Testis (tissue), 2 donors: ENCODE data around the gene GPC4.

Source experiments
- POLR2A ChIP-seq: fragments of 450-650 bp; IDR thresholded peaks from one replicate; pipeline ENCODE4 v1.6.1; 2017; ENCODE audit warnings: antibody characterized with exemption, mild to moderate bottlenecking, moderate library complexity
- TF ChIP-seq, protein P1 (sequence below), 3 experiments: fragments of 450-650 bp in 2 of 3; fragments of 200-600 bp in 1 of 3; sonication (generic) in 1 of 3; IDR thresholded peaks; one replicate each; pipeline ENCODE4 v1.5.1; 2016 to 2019; ENCODE audit warnings: antibody characterized with exemption in 3 of 3, mild to moderate bottlenecking in 2 of 3, moderate library complexity in 1 of 3

DNA sequence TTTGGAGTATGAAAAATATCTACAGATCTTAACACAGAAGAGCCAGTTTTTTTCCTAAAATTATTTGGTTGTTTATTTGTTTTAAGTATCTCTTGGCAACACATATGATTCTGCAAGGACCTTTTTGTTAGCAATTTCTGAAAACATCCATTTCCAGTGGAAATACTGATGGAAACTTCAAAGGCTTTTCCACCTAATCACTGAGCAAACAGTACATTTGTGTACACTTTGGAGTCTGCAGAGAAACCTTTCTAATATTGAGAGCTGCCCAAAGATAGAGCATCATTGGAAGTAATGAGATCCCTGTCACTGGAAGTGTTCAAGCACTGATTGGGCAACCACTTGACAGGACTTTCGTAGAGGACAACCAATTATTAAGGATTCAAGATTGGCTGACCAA lies 127.4 kb downstream of the GPC4 start:
- TF ChIP-seq, protein P1, sequence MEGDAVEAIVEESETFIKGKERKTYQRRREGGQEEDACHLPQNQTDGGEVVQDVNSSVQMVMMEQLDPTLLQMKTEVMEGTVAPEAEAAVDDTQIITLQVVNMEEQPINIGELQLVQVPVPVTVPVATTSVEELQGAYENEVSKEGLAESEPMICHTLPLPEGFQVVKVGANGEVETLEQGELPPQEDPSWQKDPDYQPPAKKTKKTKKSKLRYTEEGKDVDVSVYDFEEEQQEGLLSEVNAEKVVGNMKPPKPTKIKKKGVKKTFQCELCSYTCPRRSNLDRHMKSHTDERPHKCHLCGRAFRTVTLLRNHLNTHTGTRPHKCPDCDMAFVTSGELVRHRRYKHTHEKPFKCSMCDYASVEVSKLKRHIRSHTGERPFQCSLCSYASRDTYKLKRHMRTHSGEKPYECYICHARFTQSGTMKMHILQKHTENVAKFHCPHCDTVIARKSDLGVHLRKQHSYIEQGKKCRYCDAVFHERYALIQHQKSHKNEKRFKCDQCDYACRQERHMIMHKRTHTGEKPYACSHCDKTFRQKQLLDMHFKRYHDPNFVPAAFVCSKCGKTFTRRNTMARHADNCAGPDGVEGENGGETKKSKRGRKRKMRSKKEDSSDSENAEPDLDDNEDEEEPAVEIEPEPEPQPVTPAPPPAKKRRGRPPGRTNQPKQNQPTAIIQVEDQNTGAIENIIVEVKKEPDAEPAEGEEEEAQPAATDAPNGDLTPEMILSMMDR (IDR thresholded peaks at IDR 0.05), result no peak
- TF ChIP-seq POLR2A, result no peak
